T-helper 1 cell treated with Interleukin-12 subunit alpha and Interleukin-12 subunit beta and Interleukin-4 antibody, amounts not matched to agents 30 μg/mL and 1 μg/mL, for 36 hours (primary cell): Measurements from ENCODE around the gene ZNF674.
"Not testable (repeated sequence)": the region's sequence is repeated elsewhere in the genome, so short reads cannot be mapped to it uniquely, and the experiment has no call there.

Experiments used
- H3K27ac Mint-ChIP-seq: one replicate; pipeline ENCODE4 v1.8.0; 2021; ENCODE audit warnings: mild to moderate bottlenecking, mixed read lengths
- H3K27me3 Mint-ChIP-seq: one replicate; pipeline ENCODE4 v1.8.0; 2021; ENCODE audit warnings: low read depth, mixed read lengths
- H3K36me3 Mint-ChIP-seq: one replicate; pipeline ENCODE4 v1.8.0; 2021; ENCODE audit warnings: low read depth, mixed read lengths
- H3K4me1 Mint-ChIP-seq: one replicate; pipeline ENCODE4 v1.8.0; 2021; ENCODE audit warnings: low read depth, mixed read lengths
- H3K4me3 Mint-ChIP-seq: one replicate; pipeline ENCODE4 v1.8.0; 2021; ENCODE audit warnings: mild to moderate bottlenecking, moderate library complexity, mixed read lengths
- H3K9me3 Mint-ChIP-seq: one replicate; pipeline ENCODE4 v1.8.0; 2021; ENCODE audit warnings: mixed read lengths

Gene ZNF674

GRCh38 chrX:46547857-46548256, 2.6 kb upstream of the ZNF674 start:
- H3K4me3 Mint-ChIP-seq: no peak overlapping the region
- no peaks in the 10 kb centered on the region for H3K9me3 Mint-ChIP-seq
- no peak overlapping the region for H3K27ac Mint-ChIP-seq
- H3K36me3 Mint-ChIP-seq: peaks cover 13% of the 10 kb centered on the region
- H3K27me3 Mint-ChIP-seq: no peaks in the 10 kb centered on the region
- peaks cover 23% of the 10 kb centered on the region for H3K4me1 Mint-ChIP-seq

- H3K9me3 Mint-ChIP-seq, H3K27me3 Mint-ChIP-seq: not testable (repeated sequence)
- Mint-ChIP-seq H3K36me3 (peaks cover 13% of the 10 kb centered on the region), H3K4me3 (peak overlapping the region; percentile 99), H3K4me1 (peaks cover 23% of the 10 kb centered on the region), H3K27ac (peak overlapping the region; percentile 99)
These were observed 694 bp downstream of the ZNF674 start for GRCh38 chrX:46544527-46544926.

GRCh38 chrX:46543441-46543840, 1.8 kb downstream of the ZNF674 start:
- H3K27me3 Mint-ChIP-seq: no peaks in the 10 kb centered on the region
- H3K4me3 Mint-ChIP-seq: no peak overlapping the region
- peaks cover 20% of the 10 kb centered on the region for H3K4me1 Mint-ChIP-seq
- no peaks in the 10 kb centered on the region for H3K9me3 Mint-ChIP-seq
- H3K27ac Mint-ChIP-seq: no peak overlapping the region
- H3K36me3 Mint-ChIP-seq: peaks cover 9% of the 10 kb centered on the region

GRCh38 chrX:46531442-46531841, 13.8 kb downstream of the ZNF674 start:
- Mint-ChIP-seq H3K9me3 (no peaks in the 10 kb centered on the region), H3K27me3 (no peaks in the 10 kb centered on the region), H3K36me3 (peaks cover 10% of the 10 kb centered on the region), H3K4me3 (no peak overlapping the region), H3K4me1 (peaks cover 2% of the 10 kb centered on the region), H3K27ac (no peak overlapping the region)

GRCh38 chrX:46530404-46530908, 14.8 kb downstream of the ZNF674 start:
- H3K9me3 Mint-ChIP-seq, H3K27me3 Mint-ChIP-seq, H3K27ac Mint-ChIP-seq, H3K4me1 Mint-ChIP-seq, H3K4me3 Mint-ChIP-seq, H3K36me3 Mint-ChIP-seq: not testable (repeated sequence)

GRCh38 chrX:46529740-46530403, 15.3 kb downstream of the ZNF674 start:
- H3K36me3 Mint-ChIP-seq, H3K9me3 Mint-ChIP-seq, H3K27ac Mint-ChIP-seq, H3K27me3 Mint-ChIP-seq, H3K4me1 Mint-ChIP-seq, H3K4me3 Mint-ChIP-seq: not testable (repeated sequence)

- H3K4me3 Mint-ChIP-seq, H3K9me3 Mint-ChIP-seq: not testable (repeated sequence)
These were observed 16.6 kb downstream of the ZNF674 start for GRCh38 chrX:46528640-46529039.

GRCh38 chrX:46506076-46506475, 39.1 kb downstream of the ZNF674 start:
- no peaks in the 10 kb centered on the region for H3K27me3 Mint-ChIP-seq
- no peak overlapping the region for H3K4me3 Mint-ChIP-seq
- H3K9me3 Mint-ChIP-seq: peaks cover 33% of the 10 kb centered on the region

More at GRCh38 chrX:46528640-46529039, 16.6 kb downstream of the ZNF674 start:
- not testable (repeated sequence) for H3K27ac Mint-ChIP-seq, H3K27me3 Mint-ChIP-seq, H3K4me1 Mint-ChIP-seq, H3K36me3 Mint-ChIP-seq

GRCh38 chrX:46502848-46503247, 42.4 kb downstream of the ZNF674 start:
- Mint-ChIP-seq H3K36me3 (peaks cover 46% of the 10 kb centered on the region), H3K4me1 (no peaks in the 10 kb centered on the region), H3K4me3 (no peak overlapping the region), H3K27ac (no peak overlapping the region), H3K9me3 (peaks cover 42% of the 10 kb centered on the region), H3K27me3 (no peaks in the 10 kb centered on the region)

More at GRCh38 chrX:46506076-46506475, 39.1 kb downstream of the ZNF674 start:
- H3K4me1 Mint-ChIP-seq: no peaks in the 10 kb centered on the region
- H3K36me3 Mint-ChIP-seq: peaks cover 36% of the 10 kb centered on the region
- no peak overlapping the region for H3K27ac Mint-ChIP-seq

- peaks cover 42% of the 10 kb centered on the region for H3K9me3 Mint-ChIP-seq
- H3K27me3 Mint-ChIP-seq: no peaks in the 10 kb centered on the region
These were observed 45.2 kb downstream of the ZNF674 start for GRCh38 chrX:46500054-46500453.

GRCh38 chrX:46488712-46489111, 56.5 kb downstream of the ZNF674 start:
- Mint-ChIP-seq H3K9me3 (peaks cover 49% of the 10 kb centered on the region), H3K4me3 (no peak overlapping the region), H3K27ac (no peak overlapping the region), H3K36me3 (peaks cover 41% of the 10 kb centered on the region), H3K4me1 (peaks cover 2% of the 10 kb centered on the region), H3K27me3 (no peaks in the 10 kb centered on the region)

More at GRCh38 chrX:46500054-46500453, 45.2 kb downstream of the ZNF674 start:
- H3K4me1 Mint-ChIP-seq: no peaks in the 10 kb centered on the region
- H3K36me3 Mint-ChIP-seq: peaks cover 46% of the 10 kb centered on the region
- H3K27ac Mint-ChIP-seq: no peak overlapping the region
- H3K4me3 Mint-ChIP-seq: no peak overlapping the region

- no peaks in the 10 kb centered on the region for H3K27me3 Mint-ChIP-seq
- no peak overlapping the region for H3K27ac Mint-ChIP-seq
- no peak overlapping the region for H3K4me3 Mint-ChIP-seq
- peaks cover 52% of the 10 kb centered on the region for H3K36me3 Mint-ChIP-seq
- peaks cover 47% of the 10 kb centered on the region for H3K9me3 Mint-ChIP-seq
- peaks cover 2% of the 10 kb centered on the region for H3K4me1 Mint-ChIP-seq
These were observed 59.3 kb downstream of the ZNF674 start for GRCh38 chrX:46485897-46486296.

- peaks cover 34% of the 10 kb centered on the region for H3K36me3 Mint-ChIP-seq
- not testable (repeated sequence) for H3K27me3 Mint-ChIP-seq, H3K27ac Mint-ChIP-seq, H3K4me3 Mint-ChIP-seq, H3K4me1 Mint-ChIP-seq
- peaks cover 23% of the 10 kb centered on the region for H3K9me3 Mint-ChIP-seq
These were observed 66.6 kb downstream of the ZNF674 start for GRCh38 chrX:46478634-46479033.

GRCh38 chrX:46477435-46477834, 67.8 kb downstream of the ZNF674 start:
- no peaks in the 10 kb centered on the region for H3K27me3 Mint-ChIP-seq
- no peaks in the 10 kb centered on the region for H3K4me1 Mint-ChIP-seq
- peaks cover 19% of the 10 kb centered on the region for H3K9me3 Mint-ChIP-seq
- no peak overlapping the region for H3K4me3 Mint-ChIP-seq
- H3K36me3 Mint-ChIP-seq: peaks cover 32% of the 10 kb centered on the region
- H3K27ac Mint-ChIP-seq: no peak overlapping the region

- Mint-ChIP-seq H3K27ac (no peak overlapping the region), H3K4me1 (peaks cover 10% of the 10 kb centered on the region), H3K36me3 (peaks cover 54% of the 10 kb centered on the region), H3K9me3 (peaks cover 22% of the 10 kb centered on the region), H3K4me3 (no peak overlapping the region), H3K27me3 (no peaks in the 10 kb centered on the region)
These were observed 80.0 kb downstream of the ZNF674 start for GRCh38 chrX:46465203-46465602.
